ENCODE results near the gene REXO5. TPM values are rescaled to one million over a fixed set of nuclear protein-coding genes. Genes with fewer than 3 reads are reported as not detected.

Gene REXO5
- total and polyA plus RNA-seq, 10 of the 15 experiments (the other 5 are each of a cell fraction or from before 2014, with no cell fraction given): 3.8 to 15.5 (median 10.1) TPM

DNA sequence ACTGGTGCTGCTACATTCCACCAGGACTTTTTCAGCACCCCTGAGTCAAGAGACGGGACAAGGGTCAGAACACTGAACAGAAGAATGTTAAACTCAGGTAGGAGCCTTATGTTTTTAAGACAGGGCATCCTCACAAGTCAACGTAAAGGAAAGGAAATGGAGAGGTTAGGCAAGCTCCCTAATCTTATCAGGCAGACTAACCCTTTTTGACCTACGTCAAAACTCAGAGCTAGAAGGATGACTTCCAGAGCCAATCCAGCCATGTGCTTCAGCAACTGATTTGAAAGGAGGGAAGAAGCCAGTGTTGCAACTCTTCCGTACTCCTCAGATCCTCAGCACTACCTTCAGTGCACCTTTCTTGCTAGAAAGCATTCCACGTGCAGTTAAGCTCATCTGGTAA, 46.8 kb downstream of the REXO5 start:
- no peaks in the 10 kb centered on the region for H3K27me3 ChIP-seq (replicated peaks in 1 of 2; ENCODE audit: control insufficient read depth in 2 of 2, insufficient read depth in 2 of 2, low read length in 1 of 2)
- ChIA-PET POLR2A (interaction anchor here (0.5 kb wide), 1 partner anchor 228 kb away, joined by 3 read pairs; no protein-coding TSS in a partner anchor), SMC1A (ENCODE audit: uncharacterized antibody, unreplicated experiment) (interaction anchor here (0.9 to 6.7 kb wide), 12 partner anchors 11 to 229 kb away, joined by 3 to 50 read pairs (median 4); partner anchors contain the start of genes DCUN1D3 and LYRM1), CTCF (interaction anchor here (0.9 to 5.6 kb wide), 9 partner anchors 12 to 231 kb away, joined by 3 to 56 read pairs (median 4); partner anchors contain the start of genes ERI2 and REXO5), RAD21 (ENCODE audit: unreplicated experiment) (interaction anchor here (0.7 to 1.6 kb wide), 4 partner anchors 13 to 231 kb away, joined by 3 to 8 read pairs (median 4); no protein-coding TSS in a partner anchor)
- no peaks in the 10 kb centered on the region for H3K79me2 ChIP-seq (ENCODE audit: control insufficient read depth, insufficient read depth, low read length)
- WGBS (ENCODE audit: insufficient coverage, insufficient replicate concordance, low lambda C conversion rate, missing lambda C conversion rate): 97% methylated on average over 5 of the region's 5 CpGs
- H3K27ac ChIP-seq (ENCODE audit: control insufficient read depth, insufficient read depth): no peak overlapping the region
- 0 out of 4 replicates have a peak, but pooled peaks cover 0 to 2% of the 10 kb centered on the region in 2 experiments for H3K36me3 ChIP-seq (ENCODE audit: control insufficient read depth in 2 of 2, insufficient read depth in 2 of 2, low read length in 1 of 2)
- in situ Hi-C loops (cut with MboI): loop anchor here (5.0 kb wide), 2 partner anchors 149 to 229 kb away; no protein-coding TSS in a partner anchor
- FAIRE-seq (no peak), DNase-seq (ENCODE audit: low read depth, low spot score) (no peak), ATAC-seq (no peak)
- no peaks in the 10 kb centered on the region for H3K9me3 ChIP-seq (replicated peaks; ENCODE audit: control insufficient read depth, insufficient read depth, low read length)
- intact Hi-C loops (cut with micrococcal nuclease; ENCODE audit: unreplicated experiment): loop anchor here (10.0 kb wide), 1 partner anchor 92 kb away; no protein-coding TSS in a partner anchor
- BruUV-seq (replicated peaks): no TSS peak
- no peak overlapping the region for H2AFZ ChIP-seq (ENCODE audit: control insufficient read depth, low read depth, low read length)
- H3K4me3 ChIP-seq: no peak overlapping the region
- no peaks in the 10 kb centered on the region for H3K4me1 ChIP-seq (ENCODE audit: control insufficient read depth, insufficient read depth, low read length)
- H3K9ac ChIP-seq (ENCODE audit: control insufficient read depth, insufficient read depth, low read length): no peak overlapping the region
- H3K4me2 ChIP-seq (ENCODE audit: control insufficient read depth, insufficient read depth): no peak overlapping the region
- H4K20me1 ChIP-seq (ENCODE audit: control insufficient read depth, insufficient read depth): no peaks in the 10 kb centered on the region
- TF ChIP-seq, protein P1, sequence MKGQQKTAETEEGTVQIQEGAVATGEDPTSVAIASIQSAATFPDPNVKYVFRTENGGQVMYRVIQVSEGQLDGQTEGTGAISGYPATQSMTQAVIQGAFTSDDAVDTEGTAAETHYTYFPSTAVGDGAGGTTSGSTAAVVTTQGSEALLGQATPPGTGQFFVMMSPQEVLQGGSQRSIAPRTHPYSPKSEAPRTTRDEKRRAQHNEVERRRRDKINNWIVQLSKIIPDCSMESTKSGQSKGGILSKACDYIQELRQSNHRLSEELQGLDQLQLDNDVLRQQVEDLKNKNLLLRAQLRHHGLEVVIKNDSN (IDR thresholded peaks at IDR 0.05; ENCODE audit: borderline replicate concordance, extremely low read length, insufficient read depth, low read depth, low read length): no peak
- no peak for TF ChIP-seq SUPT20H (IDR thresholded peaks at IDR 0.05; ENCODE audit: borderline replicate concordance, control insufficient read depth, low read depth, low read length)
- TF ChIP-seq, protein P2, sequence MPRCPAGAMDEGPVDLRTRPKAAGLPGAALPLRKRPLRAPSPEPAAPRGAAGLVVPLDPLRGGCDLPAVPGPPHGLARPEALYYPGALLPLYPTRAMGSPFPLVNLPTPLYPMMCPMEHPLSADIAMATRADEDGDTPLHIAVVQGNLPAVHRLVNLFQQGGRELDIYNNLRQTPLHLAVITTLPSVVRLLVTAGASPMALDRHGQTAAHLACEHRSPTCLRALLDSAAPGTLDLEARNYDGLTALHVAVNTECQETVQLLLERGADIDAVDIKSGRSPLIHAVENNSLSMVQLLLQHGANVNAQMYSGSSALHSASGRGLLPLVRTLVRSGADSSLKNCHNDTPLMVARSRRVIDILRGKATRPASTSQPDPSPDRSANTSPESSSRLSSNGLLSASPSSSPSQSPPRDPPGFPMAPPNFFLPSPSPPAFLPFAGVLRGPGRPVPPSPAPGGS (IDR thresholded peaks at IDR 0.05; ENCODE audit: borderline replicate concordance, insufficient read depth, low read depth, low read length, poor library complexity, severe bottlenecking): no peak
- no peak for TF ChIP-seq BHLHE40 (IDR thresholded peaks at IDR 0.05; ENCODE audit: borderline replicate concordance in 1 of 2, low read depth in 2 of 2, low read length in 1 of 2)
- TF ChIP-seq SMAD5 (IDR thresholded peaks at IDR 0.05; ENCODE audit: low read depth): no peak
- TF ChIP-seq RAD21 (IDR thresholded peaks at IDR 0.05; ENCODE audit: insufficient read depth, low read depth, low read length): no peak
- TF ChIP-seq RELA (IDR thresholded peaks at IDR 0.05; ENCODE audit: borderline replicate concordance, partially characterized antibody): no peak
- no peak for TF ChIP-seq HDGF (IDR thresholded peaks at IDR 0.05)
- no peak for TF ChIP-seq SP1 (IDR thresholded peaks at IDR 0.05; ENCODE audit: low read depth, low read length)
- no peak for TF ChIP-seq ZBED1 (IDR thresholded peaks at IDR 0.05; ENCODE audit: borderline replicate concordance)
- TF ChIP-seq CHD1 (IDR thresholded peaks at IDR 0.05; ENCODE audit: low read depth, low read length): no peak
- no peak for TF ChIP-seq ESRRA (IDR thresholded peaks at IDR 0.05; ENCODE audit: low read length)
- TF ChIP-seq CHD4 (IDR thresholded peaks at IDR 0.05): no peak
- TF ChIP-seq, protein P3, sequence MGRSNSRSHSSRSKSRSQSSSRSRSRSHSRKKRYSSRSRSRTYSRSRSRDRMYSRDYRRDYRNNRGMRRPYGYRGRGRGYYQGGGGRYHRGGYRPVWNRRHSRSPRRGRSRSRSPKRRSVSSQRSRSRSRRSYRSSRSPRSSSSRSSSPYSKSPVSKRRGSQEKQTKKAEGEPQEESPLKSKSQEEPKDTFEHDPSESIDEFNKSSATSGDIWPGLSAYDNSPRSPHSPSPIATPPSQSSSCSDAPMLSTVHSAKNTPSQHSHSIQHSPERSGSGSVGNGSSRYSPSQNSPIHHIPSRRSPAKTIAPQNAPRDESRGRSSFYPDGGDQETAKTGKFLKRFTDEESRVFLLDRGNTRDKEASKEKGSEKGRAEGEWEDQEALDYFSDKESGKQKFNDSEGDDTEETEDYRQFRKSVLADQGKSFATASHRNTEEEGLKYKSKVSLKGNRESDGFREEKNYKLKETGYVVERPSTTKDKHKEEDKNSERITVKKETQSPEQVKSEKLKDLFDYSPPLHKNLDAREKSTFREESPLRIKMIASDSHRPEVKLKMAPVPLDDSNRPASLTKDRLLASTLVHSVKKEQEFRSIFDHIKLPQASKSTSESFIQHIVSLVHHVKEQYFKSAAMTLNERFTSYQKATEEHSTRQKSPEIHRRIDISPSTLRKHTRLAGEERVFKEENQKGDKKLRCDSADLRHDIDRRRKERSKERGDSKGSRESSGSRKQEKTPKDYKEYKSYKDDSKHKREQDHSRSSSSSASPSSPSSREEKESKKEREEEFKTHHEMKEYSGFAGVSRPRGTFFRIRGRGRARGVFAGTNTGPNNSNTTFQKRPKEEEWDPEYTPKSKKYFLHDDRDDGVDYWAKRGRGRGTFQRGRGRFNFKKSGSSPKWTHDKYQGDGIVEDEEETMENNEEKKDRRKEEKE (IDR thresholded peaks at IDR 0.05): no peak
- no peak for TF ChIP-seq ZNF384 (IDR thresholded peaks at IDR 0.05; ENCODE audit: borderline replicate concordance, low read depth, low read length)
- TF ChIP-seq MTA3 (IDR thresholded peaks at IDR 0.05; ENCODE audit: borderline replicate concordance, low read length): no peak
- TF ChIP-seq, protein P4, sequence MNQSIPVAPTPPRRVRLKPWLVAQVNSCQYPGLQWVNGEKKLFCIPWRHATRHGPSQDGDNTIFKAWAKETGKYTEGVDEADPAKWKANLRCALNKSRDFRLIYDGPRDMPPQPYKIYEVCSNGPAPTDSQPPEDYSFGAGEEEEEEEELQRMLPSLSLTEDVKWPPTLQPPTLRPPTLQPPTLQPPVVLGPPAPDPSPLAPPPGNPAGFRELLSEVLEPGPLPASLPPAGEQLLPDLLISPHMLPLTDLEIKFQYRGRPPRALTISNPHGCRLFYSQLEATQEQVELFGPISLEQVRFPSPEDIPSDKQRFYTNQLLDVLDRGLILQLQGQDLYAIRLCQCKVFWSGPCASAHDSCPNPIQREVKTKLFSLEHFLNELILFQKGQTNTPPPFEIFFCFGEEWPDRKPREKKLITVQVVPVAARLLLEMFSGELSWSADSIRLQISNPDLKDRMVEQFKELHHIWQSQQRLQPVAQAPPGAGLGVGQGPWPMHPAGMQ (IDR thresholded peaks at IDR 0.05; ENCODE audit: borderline replicate concordance): no peak
- TF ChIP-seq PAX5 (IDR thresholded peaks at IDR 0.05; ENCODE audit: borderline replicate concordance, low read depth, low read length): no peak
